HUES64 (cell line): ENCODE measurements around the gene XRRA1.
"Not testable (repeated sequence)": the region's sequence is repeated elsewhere in the genome, so short reads cannot be mapped to it uniquely, and the experiment has no call there.

Experiments used
- H3K27ac ChIP-seq: 2 replicates; pipeline ENCODE4 v1.7.0; 2013; ENCODE audit warnings: low read depth, low read length, inconsistent platforms
- H3K27me3 ChIP-seq: 2 replicates; pipeline ENCODE4 v1.6.1; 2013; ENCODE audit warnings: mild to moderate bottlenecking, low read length; ENCODE audit not compliant: insufficient read depth
- H3K36me3 ChIP-seq: 2 replicates; pipeline ENCODE4 v1.6.1; 2013; ENCODE audit warnings: mild to moderate bottlenecking, low read length; ENCODE audit not compliant: insufficient read depth
- H3K4me1 ChIP-seq: 2 replicates; pipeline ENCODE4 v1.6.1; 2013; ENCODE audit warnings: mild to moderate bottlenecking, low read length, moderate library complexity; ENCODE audit not compliant: insufficient read depth
- H3K4me3 ChIP-seq: 2 replicates; pipeline ENCODE4 v1.5.1; 2013; ENCODE audit warnings: mild to moderate bottlenecking, low read length, moderate library complexity
- H3K9ac ChIP-seq: 2 replicates; pipeline ENCODE4 v1.6.1; 2013; ENCODE audit warnings: mild to moderate bottlenecking, low read depth, low read length
- H3K9me3 ChIP-seq: 2 replicates; pipeline ENCODE4 v1.6.1; 2013; ENCODE audit warnings: low read depth, low read length; ENCODE audit not compliant: insufficient read depth
- WGBS: fragments of 150-250, 120-280 bp; methylation state at CpG from one replicate; pipeline ENCODE4 v1.1.7; 2013; ENCODE audit warnings: missing lambda C conversion rate; 5-methylcytosine and 5-hydroxymethylcytosine counted together

Gene XRRA1

GRCh38 chr11:74978041-74978440, 29.1 kb upstream of the XRRA1 start:
- Histone ChIP-seq H3K27ac (no peak overlapping the region), H3K4me3 (no peak overlapping the region), H3K9me3 (no peaks in the 10 kb centered on the region), H3K4me1 (no peaks in the 10 kb centered on the region), H3K9ac (no peak overlapping the region), H3K27me3 (no peaks in the 10 kb centered on the region), H3K36me3 (peaks cover 56% of the 10 kb centered on the region)
- 97% methylated on average over 4 of the region's 4 CpGs for WGBS

GRCh38 chr11:74971424-74971823, 22.5 kb upstream of the XRRA1 start:
- no peak overlapping the region for H3K4me3 ChIP-seq
- H3K4me1 ChIP-seq, result no peaks in the 10 kb centered on the region
- 94% methylated on average over 5 of the region's 6 CpGs for WGBS
- H3K27ac ChIP-seq, result no peak overlapping the region
- H3K9ac ChIP-seq, result no peak overlapping the region
- H3K36me3 ChIP-seq, result peaks cover 85% of the 10 kb centered on the region
- H3K27me3 ChIP-seq, result no peaks in the 10 kb centered on the region
- H3K9me3 ChIP-seq, result no peaks in the 10 kb centered on the region

GRCh38 chr11:74970852-74971395, 22.0 kb upstream of the XRRA1 start:
- H3K4me1 ChIP-seq, result no peaks in the 10 kb centered on the region
- no peaks in the 10 kb centered on the region for H3K9me3 ChIP-seq
- no peak overlapping the region for H3K4me3 ChIP-seq
- H3K9ac ChIP-seq, result no peak overlapping the region
- H3K27me3 ChIP-seq, result no peaks in the 10 kb centered on the region
- peaks cover 85% of the 10 kb centered on the region for H3K36me3 ChIP-seq
- H3K27ac ChIP-seq, result no peak overlapping the region
- 100% methylated on average over 1 of the region's 1 CpG for WGBS

GRCh38 chr11:74966651-74967050, 17.8 kb upstream of the XRRA1 start:
- no peaks in the 10 kb centered on the region for H3K9me3 ChIP-seq
- H3K27ac ChIP-seq, result no peak overlapping the region
- H3K9ac ChIP-seq, result no peak overlapping the region
- H3K4me1 ChIP-seq, result no peaks in the 10 kb centered on the region
- 91% methylated on average over 5 of the region's 5 CpGs for WGBS
- no peak overlapping the region for H3K4me3 ChIP-seq
- H3K27me3 ChIP-seq, result no peaks in the 10 kb centered on the region
- H3K36me3 ChIP-seq, result peaks cover 77% of the 10 kb centered on the region

GRCh38 chr11:74960128-74960527, 11.2 kb upstream of the XRRA1 start:
- H3K27me3 ChIP-seq, H3K4me3 ChIP-seq, H3K9me3 ChIP-seq, H3K27ac ChIP-seq, H3K9ac ChIP-seq, H3K4me1 ChIP-seq: not testable (repeated sequence)
- 97% methylated on average over 6 of the region's 6 CpGs for WGBS
- peaks cover 27% of the 10 kb centered on the region for H3K36me3 ChIP-seq

GRCh38 chr11:74957937-74958629, 9.2 kb upstream of the XRRA1 start:
- Histone ChIP-seq H3K4me3 (no peak overlapping the region), H3K9me3 (no peaks in the 10 kb centered on the region), H3K9ac (no peak overlapping the region), H3K4me1 (no peaks in the 10 kb centered on the region), H3K27ac (no peak overlapping the region), H3K36me3 (peaks cover 18% of the 10 kb centered on the region; the same call in 1 of the 2 replicates), H3K27me3 (no peaks in the 10 kb centered on the region)
- WGBS, result 85% methylated on average over 1 of the region's 1 CpG

GRCh38 chr11:74956397-74957015, 7.6 kb upstream of the XRRA1 start:
- no peak overlapping the region for H3K9ac ChIP-seq
- no peaks in the 10 kb centered on the region for H3K9me3 ChIP-seq
- no peaks in the 10 kb centered on the region for H3K27me3 ChIP-seq
- H3K4me3 ChIP-seq, result no peak overlapping the region
- whole genome bisulfite sequencing, result 95% methylated on average over 4 of the region's 4 CpGs
- H3K27ac ChIP-seq, result no peak overlapping the region
- H3K36me3 ChIP-seq, result peaks cover 19% of the 10 kb centered on the region; the same call in 1 of the 2 replicates
- no peaks in the 10 kb centered on the region for H3K4me1 ChIP-seq

GRCh38 chr11:74954199-74954598, 5.3 kb upstream of the XRRA1 start:
- Histone ChIP-seq H3K27me3 (no peaks in the 10 kb centered on the region), H3K4me1 (no peaks in the 10 kb centered on the region), H3K36me3 (peaks cover 22% of the 10 kb centered on the region; the same call in 1 of the 2 replicates), H3K27ac (no peak overlapping the region), H3K9ac (no peak overlapping the region), H3K4me3 (no peak overlapping the region), H3K9me3 (no peaks in the 10 kb centered on the region)
- 100% methylated on average over 1 of the region's 1 CpG for WGBS

GRCh38 chr11:74953451-74953850, 4.6 kb upstream of the XRRA1 start:
- Histone ChIP-seq H3K9ac (no peak overlapping the region), H3K36me3 (peaks cover 22% of the 10 kb centered on the region; the same call in 1 of the 2 replicates), H3K27ac (no peak overlapping the region), H3K9me3 (no peaks in the 10 kb centered on the region), H3K4me3 (no peak overlapping the region), H3K27me3 (no peaks in the 10 kb centered on the region), H3K4me1 (no peaks in the 10 kb centered on the region)
- 98% methylated on average over 4 of the region's 5 CpGs for WGBS

GRCh38 chr11:74952752-74953151, 3.9 kb upstream of the XRRA1 start:
- 100% methylated on average over 2 of the region's 2 CpGs for WGBS

GRCh38 chr11:74951226-74951625, 2.3 kb upstream of the XRRA1 start:
- WGBS, result 94% methylated on average over 8 of the region's 8 CpGs
- H3K27me3 ChIP-seq, result no peaks in the 10 kb centered on the region
- H3K4me1 ChIP-seq, result no peaks in the 10 kb centered on the region
- no peak overlapping the region for H3K9ac ChIP-seq
- H3K27ac ChIP-seq, result no peak overlapping the region
- peaks cover 22% of the 10 kb centered on the region; the same call in 1 of the 2 replicates for H3K36me3 ChIP-seq
- H3K9me3 ChIP-seq, result no peaks in the 10 kb centered on the region
- no peak overlapping the region for H3K4me3 ChIP-seq

More at GRCh38 chr11:74952752-74953151, 3.9 kb upstream of the XRRA1 start:
- Histone ChIP-seq H3K4me3 (no peak overlapping the region), H3K9me3 (no peaks in the 10 kb centered on the region), H3K27me3 (no peaks in the 10 kb centered on the region), H3K9ac (no peak overlapping the region), H3K36me3 (peaks cover 22% of the 10 kb centered on the region; the same call in 1 of the 2 replicates), H3K27ac (no peak overlapping the region), H3K4me1 (no peaks in the 10 kb centered on the region)
